ENCODE results near the gene GARIN5B. TPM values are rescaled to one million over a fixed set of nuclear protein-coding genes. Genes with fewer than 3 reads are reported as not detected.

The GARIN5B gene
- total RNA-seq, 6 donors from 2014 or later, result not detected

DNA sequence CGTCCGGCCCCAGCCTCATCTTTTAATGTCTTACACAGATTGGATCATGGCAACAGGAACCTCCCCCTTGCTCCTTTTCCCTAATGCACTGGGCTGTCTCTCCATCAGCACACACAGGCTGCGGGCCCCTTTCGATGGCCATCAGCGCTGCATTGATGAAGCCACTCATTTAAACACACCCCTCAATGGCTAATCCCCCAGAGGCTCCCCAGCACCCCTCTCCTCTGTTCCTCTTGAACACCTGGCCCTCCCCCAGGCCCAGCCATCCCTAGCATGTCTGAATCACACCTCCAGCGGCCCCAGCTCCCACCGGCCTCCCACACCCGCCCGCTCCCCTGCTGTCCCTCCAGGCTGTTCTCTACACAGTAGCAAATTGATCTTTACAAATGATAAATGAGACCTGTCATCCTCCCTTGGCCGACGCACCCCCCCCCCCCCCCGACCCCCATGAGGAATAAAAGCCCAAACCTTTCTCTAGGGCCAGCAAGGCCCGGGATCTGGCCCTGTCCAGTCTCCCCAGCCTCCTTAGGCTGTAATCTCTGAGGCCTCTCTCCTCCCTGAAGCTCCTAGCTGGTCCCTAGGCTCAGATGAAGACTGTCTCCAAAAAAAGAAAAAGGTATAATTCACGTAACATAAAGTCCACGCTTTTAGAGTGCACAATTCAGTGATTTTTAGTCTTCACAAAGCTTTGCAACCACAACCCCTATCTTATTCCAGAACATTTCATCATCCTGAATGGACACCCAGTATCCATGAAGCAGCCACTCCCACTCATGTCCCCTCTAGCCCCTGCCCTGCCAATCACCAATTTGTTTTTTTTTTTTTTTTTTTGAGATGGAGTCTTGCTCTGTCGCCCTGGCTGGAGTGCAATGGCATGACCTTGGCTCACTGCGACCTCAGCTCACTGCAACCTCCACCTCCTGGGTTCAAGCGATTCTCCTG is 30.0 kb upstream of the GARIN5B start:
- H3K4me1 ChIP-seq, result peaks cover 8 to 23% (median 12%) of the 10 kb centered on the region in 4 donors
- H3K9me3 ChIP-seq, result no peaks in the 10 kb centered on the region
- no peak overlapping the region for H3K27ac ChIP-seq
- H3K27me3 ChIP-seq, result no peaks in the 10 kb centered on the region
- peaks cover 7 to 38% (median 34%) of the 10 kb centered on the region in 4 donors for H3K36me3 ChIP-seq
- DNase-seq (no peak), ATAC-seq (ENCODE audit: low FRiP score in 2 of 2) (no peak)
- no peak for TF ChIP-seq POLR2A (IDR thresholded peaks at IDR 0.05)
- TF ChIP-seq POLR2AphosphoS5 (IDR thresholded peaks at IDR 0.05), result no peak
- no peak for TF ChIP-seq EP300 (IDR thresholded peaks at IDR 0.05)
- TF ChIP-seq, protein P1, sequence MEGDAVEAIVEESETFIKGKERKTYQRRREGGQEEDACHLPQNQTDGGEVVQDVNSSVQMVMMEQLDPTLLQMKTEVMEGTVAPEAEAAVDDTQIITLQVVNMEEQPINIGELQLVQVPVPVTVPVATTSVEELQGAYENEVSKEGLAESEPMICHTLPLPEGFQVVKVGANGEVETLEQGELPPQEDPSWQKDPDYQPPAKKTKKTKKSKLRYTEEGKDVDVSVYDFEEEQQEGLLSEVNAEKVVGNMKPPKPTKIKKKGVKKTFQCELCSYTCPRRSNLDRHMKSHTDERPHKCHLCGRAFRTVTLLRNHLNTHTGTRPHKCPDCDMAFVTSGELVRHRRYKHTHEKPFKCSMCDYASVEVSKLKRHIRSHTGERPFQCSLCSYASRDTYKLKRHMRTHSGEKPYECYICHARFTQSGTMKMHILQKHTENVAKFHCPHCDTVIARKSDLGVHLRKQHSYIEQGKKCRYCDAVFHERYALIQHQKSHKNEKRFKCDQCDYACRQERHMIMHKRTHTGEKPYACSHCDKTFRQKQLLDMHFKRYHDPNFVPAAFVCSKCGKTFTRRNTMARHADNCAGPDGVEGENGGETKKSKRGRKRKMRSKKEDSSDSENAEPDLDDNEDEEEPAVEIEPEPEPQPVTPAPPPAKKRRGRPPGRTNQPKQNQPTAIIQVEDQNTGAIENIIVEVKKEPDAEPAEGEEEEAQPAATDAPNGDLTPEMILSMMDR (IDR thresholded peaks at IDR 0.05), result no peak
- no peak overlapping the region for H3K4me3 ChIP-seq
- WGBS, 2 donors, result 74 to 86% methylated on average over 15 to 18 of the region's 18 CpGs

DNA sequence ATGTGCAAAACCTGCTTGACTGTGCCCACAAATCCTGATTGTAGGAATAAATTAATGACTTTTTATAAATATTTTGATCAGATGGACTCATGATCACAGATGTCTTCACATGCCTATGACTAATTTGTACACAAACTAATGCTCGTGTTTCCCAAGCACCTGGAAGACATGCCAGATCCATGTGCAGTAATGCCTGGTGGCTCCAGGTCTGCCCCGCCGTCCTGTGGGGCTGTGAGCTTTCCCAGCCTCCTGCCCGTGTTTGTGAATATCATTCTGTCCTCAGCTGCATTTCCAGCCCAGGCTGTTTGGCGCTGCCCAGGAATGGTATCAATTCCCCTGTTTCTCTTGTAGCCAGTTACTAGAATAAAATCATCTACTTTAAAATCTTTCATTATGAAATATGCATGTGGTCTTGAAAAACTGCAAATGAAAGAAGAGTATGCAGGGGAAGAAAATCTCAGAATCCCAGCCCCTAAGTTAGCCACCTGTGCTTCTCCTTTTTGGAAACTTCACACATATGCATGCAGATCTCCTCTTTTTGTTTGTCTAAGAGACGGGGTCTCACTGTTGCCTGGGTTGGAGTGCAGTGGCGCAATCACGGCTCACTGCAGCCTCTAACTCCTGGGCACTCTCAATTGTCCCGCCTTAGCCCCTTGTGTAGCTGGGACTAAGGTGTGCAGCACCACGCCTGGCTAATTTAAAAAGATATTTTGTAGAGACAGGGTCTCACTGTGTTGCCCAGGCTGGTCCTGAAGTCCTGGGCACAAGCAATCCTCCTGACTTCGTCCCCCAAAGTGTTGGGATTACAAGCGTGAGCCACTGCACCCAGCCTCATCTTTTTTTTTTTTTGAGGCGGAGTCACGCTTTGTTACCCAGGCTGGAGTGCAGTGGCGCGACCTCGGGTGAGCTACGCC is 28.9 kb upstream of the GARIN5B start:
- DNase-seq (no peak), ATAC-seq (ENCODE audit: low FRiP score in 2 of 2) (no peak)
- Histone ChIP-seq H3K27me3 (no peaks in the 10 kb centered on the region), H3K9me3 (no peaks in the 10 kb centered on the region), H3K36me3 (peaks cover 12 to 48% (median 41%) of the 10 kb centered on the region in 4 donors), H3K4me3 (no peak overlapping the region), H3K27ac (no peak overlapping the region), H3K4me1 (peaks cover 19 to 34% (median 23%) of the 10 kb centered on the region in 4 donors)
- 79 to 80% methylated on average over 18 of the region's 18 CpGs for WGBS, 2 donors
- no peak for TF ChIP-seq EP300 (IDR thresholded peaks at IDR 0.05)
- no peak for TF ChIP-seq POLR2A (IDR thresholded peaks at IDR 0.05)
- TF ChIP-seq, protein P1 (IDR thresholded peaks at IDR 0.05), result no peak
- no peak for TF ChIP-seq POLR2AphosphoS5 (IDR thresholded peaks at IDR 0.05)

DNA sequence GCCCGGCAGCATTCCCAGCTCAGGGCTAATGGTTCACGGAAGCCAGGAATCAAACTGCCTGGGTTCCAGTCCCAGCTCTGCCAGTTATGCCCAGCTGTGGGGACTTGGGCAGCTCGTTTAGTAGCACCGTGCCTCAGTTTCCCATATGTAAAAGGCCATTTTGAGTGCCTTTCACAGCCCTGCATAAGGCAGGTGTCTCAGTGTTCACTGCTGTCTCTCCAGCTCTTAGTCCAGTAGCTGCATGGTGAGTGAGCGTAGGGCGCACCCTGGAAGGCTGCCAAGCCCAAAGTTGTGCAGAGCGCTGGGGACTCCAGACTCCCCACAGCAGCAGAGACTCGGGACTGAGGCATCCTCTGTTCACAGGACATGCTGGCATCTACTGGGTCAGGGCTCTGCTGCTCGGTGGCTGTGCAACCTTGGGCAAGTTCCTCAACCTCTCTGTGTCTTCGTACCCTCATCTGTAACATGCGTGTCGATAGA is 28.2 kb upstream of the GARIN5B start:
- Histone ChIP-seq H3K4me3 (no peak overlapping the region), H3K27ac (no peak overlapping the region), H3K27me3 (no peaks in the 10 kb centered on the region), H3K9me3 (no peaks in the 10 kb centered on the region), H3K4me1 (peaks cover 24 to 40% (median 28%) of the 10 kb centered on the region in 4 donors), H3K36me3 (peaks cover 12 to 54% (median 41%) of the 10 kb centered on the region in 4 donors)
- 89 to 96% methylated on average over 3 to 12 of the region's 12 CpGs for WGBS, 2 donors
- TF ChIP-seq, protein P1 (IDR thresholded peaks at IDR 0.05), result no peak
- no peak for TF ChIP-seq EP300 (IDR thresholded peaks at IDR 0.05)
- no peak for TF ChIP-seq POLR2A (IDR thresholded peaks at IDR 0.05)
- TF ChIP-seq POLR2AphosphoS5 (IDR thresholded peaks at IDR 0.05), result no peak
- DNase-seq (no peak), ATAC-seq (ENCODE audit: low FRiP score in 2 of 2) (no peak)

GRCh38 chr19:55390461-55390880 is 27.4 kb upstream of the GARIN5B start:
- Histone ChIP-seq H3K9me3 (no peaks in the 10 kb centered on the region), H3K27me3 (no peaks in the 10 kb centered on the region), H3K27ac (no peak overlapping the region), H3K4me3 (no peak overlapping the region), H3K4me1 (peaks cover 24 to 40% (median 28%) of the 10 kb centered on the region in 4 donors), H3K36me3 (peaks cover 12 to 54% (median 41%) of the 10 kb centered on the region in 4 donors)
- DNase-seq (no peak), ATAC-seq (ENCODE audit: low FRiP score in 2 of 2) (no peak)
- TF ChIP-seq, protein P1 (IDR thresholded peaks at IDR 0.05), result no peak
- TF ChIP-seq POLR2AphosphoS5 (IDR thresholded peaks at IDR 0.05) (no peak), EP300 (IDR thresholded peaks at IDR 0.05) (no peak), POLR2A (IDR thresholded peaks at IDR 0.05) (no peak)
- WGBS, 2 donors, result 83% methylated on average over 6 to 7 of the region's 7 CpGs

Data from upper lobe of left lung (tissue), 6 donors.